Psoas muscle (tissue), 8 donors: ENCODE data around the gene CA14. TPM values are rescaled to one million over a fixed set of nuclear protein-coding genes. Genes with fewer than 3 reads are reported as not detected.
A peak's percentile ranks its signal among the peaks of the same experiment; 100 is the strongest.

Source experiments
- ATAC-seq, 4 donors: fragments of 200-7000 bp; cut with Tn5 transposase; one replicate each; pipeline ENCODE4 v1.9.1; 2020; ENCODE audit warnings: moderate library complexity in 3 of 4, mild to moderate bottlenecking in 2 of 4
- DNase-seq, 2 donors: peaks; one replicate each; pipeline ENCODE4 v3.0.0-alpha.2; 2020
- H3K27ac ChIP-seq: fragments of 200-600 bp; one replicate; pipeline ENCODE4 v1.8.0; 2022
- H3K27me3 ChIP-seq, 3 donors: fragments of 200-600 bp in 1 of 3; one replicate each; pipeline versions ENCODE4 v1.6.1 to v1.8.0; 2013 to 2022; ENCODE audit warnings: low read length in 2 of 3, mild to moderate bottlenecking in 2 of 3, moderate library complexity in 1 of 3; ENCODE audit not compliant: insufficient read depth in 3 of 3
- H3K36me3 ChIP-seq, 2 donors: fragments of 200-600 bp in 1 of 2; one replicate each; pipeline versions ENCODE4 v1.6.1 to v1.8.0; 2013 to 2022; ENCODE audit warnings: low read depth in 1 of 2, mild to moderate bottlenecking in 1 of 2, moderate library complexity in 1 of 2; ENCODE audit not compliant: insufficient read depth in 1 of 2
- H3K4me1 ChIP-seq: fragments of 200-600 bp; one replicate; pipeline ENCODE4 v1.8.0; 2022
- H3K4me3 ChIP-seq: fragments of 200-600 bp; one replicate; pipeline ENCODE4 v1.8.0; 2022; ENCODE audit warnings: mild to moderate bottlenecking
- H3K9me3 ChIP-seq: fragments of 200-600 bp; one replicate; pipeline ENCODE4 v1.8.0; 2022
- WGBS, 3 donors: extraction: QIAGEN DNeasy Blood & Tissue Kit; methylation state at CpG; one replicate each; pipeline versions ENCODE4 v1.1.6 to v1.1.7; 2013; 5-methylcytosine and 5-hydroxymethylcytosine counted together
- intact Hi-C, 2 donors: fragments of 100-400 bp; cut with DNase I; formaldehyde crosslinking; loops; one replicate each; pipeline versions ENCODE4 v1.11.0 to v1.14.2; 2022
- polyA plus RNA-seq, 3 donors: library from polyadenylated mRNA; stranded (reverse); fragments of 200-250 nt; gene quantifications; one replicate each; pipeline ENCODE4 v1.2.3, GENCODE V29; 2013
- total RNA-seq, 4 donors: library from RNA; stranded (reverse); fragmentation: NEBNext Ultra II Directional in 2 of 4; extraction: Animal tissue kit (Norgen Biotek cat#: 25700) in 2 of 4; gene quantifications; one replicate each; pipeline versions ENCODE4 v1.2.1 to v1.2.4, GENCODE V29; 2021 to 2023
- TF ChIP-seq, protein P1 (sequence below): fragments of 200-600 bp; IDR thresholded peaks from one replicate; pipeline ENCODE4 v1.8.0; 2022; ENCODE audit warnings: antibody characterized with exemption
- donor health status: healthy with polysubstance abuse.
- donor health status: DM: no; HTN: no; CAD: no; lungs with moderate emphysema.
- donor health status: Bipolar disorder and iron deficiency.
- donor health status: healthy.
- donor health status: DM: yes; HTN: yes; CAD: no.
- donor health status: DM: no; HTN: no; CAD: no.
- donor health status: DM: no; HTN: no; CAD: no.
- donor health status: DM: yes; HTN: yes; CAD: no.

CA14 gene
- total and polyA plus RNA-seq, 7 donors: 0.04 to 0.89 (median 0.48) TPM; not detected in 2

DNA sequence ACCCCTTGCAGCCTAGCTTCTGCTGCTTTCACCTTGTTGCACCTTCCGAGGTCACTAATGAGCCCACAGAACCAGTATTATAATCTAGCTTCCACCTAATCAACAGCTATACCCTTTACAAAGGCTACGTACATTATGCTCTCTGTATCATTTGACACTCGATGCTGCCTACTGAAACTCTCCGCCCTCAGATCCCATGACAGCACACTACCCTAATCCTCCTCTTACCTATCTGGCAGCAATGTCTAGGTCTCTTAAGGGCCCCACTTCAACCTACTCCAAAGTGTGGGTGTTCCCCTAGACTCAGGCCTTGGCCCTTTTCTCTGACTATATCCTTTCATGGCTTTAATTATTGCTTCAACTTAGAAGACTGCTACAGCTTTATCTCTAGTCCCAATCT, 31.2 kb downstream of the CA14 start:
- Histone ChIP-seq H3K9me3 (no peaks in the 10 kb centered on the region), H3K4me3 (no peak overlapping the region), H3K4me1 (peaks cover 6% of the 10 kb centered on the region), H3K36me3 (peaks cover 5 to 47% of the 10 kb centered on the region in 2 donors), H3K27ac (no peak overlapping the region), H3K27me3 (no peaks in the 10 kb centered on the region)
- 75 to 86% (median 80%) methylated on average over 4 of the region's 4 CpGs for WGBS, 3 donors
- DNase-seq (no peak), ATAC-seq (no peak)
- intact Hi-C loops: no loop called here
- TF ChIP-seq, protein P1, sequence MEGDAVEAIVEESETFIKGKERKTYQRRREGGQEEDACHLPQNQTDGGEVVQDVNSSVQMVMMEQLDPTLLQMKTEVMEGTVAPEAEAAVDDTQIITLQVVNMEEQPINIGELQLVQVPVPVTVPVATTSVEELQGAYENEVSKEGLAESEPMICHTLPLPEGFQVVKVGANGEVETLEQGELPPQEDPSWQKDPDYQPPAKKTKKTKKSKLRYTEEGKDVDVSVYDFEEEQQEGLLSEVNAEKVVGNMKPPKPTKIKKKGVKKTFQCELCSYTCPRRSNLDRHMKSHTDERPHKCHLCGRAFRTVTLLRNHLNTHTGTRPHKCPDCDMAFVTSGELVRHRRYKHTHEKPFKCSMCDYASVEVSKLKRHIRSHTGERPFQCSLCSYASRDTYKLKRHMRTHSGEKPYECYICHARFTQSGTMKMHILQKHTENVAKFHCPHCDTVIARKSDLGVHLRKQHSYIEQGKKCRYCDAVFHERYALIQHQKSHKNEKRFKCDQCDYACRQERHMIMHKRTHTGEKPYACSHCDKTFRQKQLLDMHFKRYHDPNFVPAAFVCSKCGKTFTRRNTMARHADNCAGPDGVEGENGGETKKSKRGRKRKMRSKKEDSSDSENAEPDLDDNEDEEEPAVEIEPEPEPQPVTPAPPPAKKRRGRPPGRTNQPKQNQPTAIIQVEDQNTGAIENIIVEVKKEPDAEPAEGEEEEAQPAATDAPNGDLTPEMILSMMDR: no peak

GRCh38 chr1:150293433-150294253, 36.1 kb downstream of the CA14 start, which contains the start of gene MRPS21:
Gene MRPS21 (plus strand): TSS chr1:150293861. CDS start chr1:150294367, 506 bp downstream.
- Histone ChIP-seq H3K27me3 (no peaks in the 10 kb centered on the region), H3K27ac (peak within 1 kb of the TSS; percentile 86), H3K36me3 (peaks cover 0 to 42% of the 10 kb centered on the region in 2 donors), H3K4me1 (peaks cover 19% of the 10 kb centered on the region), H3K9me3 (no peaks in the 10 kb centered on the region), H3K4me3 (peak within 1 kb of the TSS; percentile 79)
- ATAC-seq (peak; percentile 96 to 99 (median 98)), DNase-seq (peak; percentile 89 to 95)
- 5% methylated on average over 43 of the region's 43 CpGs for WGBS, 3 donors
- TF ChIP-seq, protein P1: no peak
- intact Hi-C loops: no loop called here

GRCh38 chr1:150295476-150295875, 37.9 kb downstream of the CA14 start:
- peaks cover 19% of the 10 kb centered on the region for H3K4me1 ChIP-seq
- intact Hi-C loops: no loop called here
- H3K27ac ChIP-seq: no peak overlapping the region
- no peak overlapping the region for H3K4me3 ChIP-seq
- ATAC-seq (no peak), DNase-seq (no peak)
- H3K27me3 ChIP-seq: no peaks in the 10 kb centered on the region
- WGBS, 3 donors: 93 to 94% (median 93%) methylated on average over 2 of the region's 2 CpGs
- H3K36me3 ChIP-seq: peaks cover 0 to 58% of the 10 kb centered on the region in 2 donors
- TF ChIP-seq, protein P1: no peak
- H3K9me3 ChIP-seq: no peaks in the 10 kb centered on the region

GRCh38 chr1:150299716-150300115, 42.1 kb downstream of the CA14 start:
- intact Hi-C loops: loop anchor here in 1 of 2 donors (10.0 kb wide), 1 partner anchor 55 kb away; no protein-coding TSS in a partner anchor
- Histone ChIP-seq H3K4me3 (no peak overlapping the region), H3K9me3 (no peaks in the 10 kb centered on the region), H3K4me1 (peaks cover 8% of the 10 kb centered on the region), H3K27me3 (no peaks in the 10 kb centered on the region), H3K36me3 (peaks cover 7 to 97% of the 10 kb centered on the region in 2 donors), H3K27ac (no peak overlapping the region)
- 96 to 100% (median 98%) methylated on average over 3 of the region's 3 CpGs for WGBS, 3 donors
- DNase-seq (no peak), ATAC-seq (no peak)
- TF ChIP-seq, protein P1: no peak
